H1 (cell line): ENCODE results near the gene TLK1. TPM values are rescaled to one million over a fixed set of nuclear protein-coding genes. Genes with fewer than 3 reads are reported as not detected.

Experiments
- CTCF ChIA-PET: fragments of 300-600 bp; sonication (Branson Sonifier 250); formaldehyde crosslinking; loops from one replicate; lab custom pipeline; 2021; ENCODE audit not compliant: partially characterized antibody; lab: Charles Lee
- POLR2A ChIA-PET: fragments of 300-600 bp; sonication (Branson Sonifier 250); formaldehyde crosslinking; loops from one replicate; lab custom pipeline; 2021; ENCODE audit warnings: inconsistent platforms; ENCODE audit not compliant: partially characterized antibody; lab: Charles Lee
- DNase-seq, 2 experiments: peaks; one replicate each; pipeline versions ENCODE4 v3.0.0 to v3.0.0-alpha.2; 2010 to 2022; ENCODE audit warnings: low spot score in 2 of 2, low read depth in 1 of 2, mixed read lengths in 1 of 2
- FAIRE-seq: peaks from 2 replicates; lab custom pipeline; 2011; peaks lifted over from hg19 to GRCh38; lab: Jason Lieb, UNC
- H2AFZ ChIP-seq: 2 replicates; pipeline ENCODE4 v1.8.1; 2012; ENCODE audit warnings: low read length, inconsistent platforms
- H2AK5ac ChIP-seq: 2 replicates; pipeline ENCODE4 v1.6.1; 2013; ENCODE audit warnings: low read depth, low read length
- H2BK120ac ChIP-seq: replicated peaks from 2 replicates; pipeline ENCODE3; 2013; ENCODE audit warnings: low read depth, low read length, inconsistent platforms
- H2BK12ac ChIP-seq: 2 replicates; pipeline ENCODE4 v1.6.1; 2013; ENCODE audit warnings: low read depth, low read length
- H2BK15ac ChIP-seq: 2 replicates; pipeline ENCODE4 v1.6.1; 2013; ENCODE audit warnings: low read length
- H2BK20ac ChIP-seq: 2 replicates; pipeline ENCODE4 v1.6.1; 2013; ENCODE audit warnings: low read length
- H2BK5ac ChIP-seq: 2 replicates; pipeline ENCODE4 v1.6.1; 2013; ENCODE audit warnings: low read depth, low read length
- H3K14ac ChIP-seq: 2 replicates; pipeline ENCODE4 v1.6.1; 2013; ENCODE audit warnings: inconsistent platforms; ENCODE audit not compliant: insufficient read length
- H3K18ac ChIP-seq: 2 replicates; pipeline ENCODE4 v1.6.1; 2013; ENCODE audit warnings: low read length; ENCODE audit errors: extremely low read depth
- H3K23ac ChIP-seq: 2 replicates; pipeline ENCODE4 v1.6.1; 2013; ENCODE audit warnings: inconsistent platforms; ENCODE audit not compliant: insufficient read length
- H3K23me2 ChIP-seq: 2 replicates; pipeline ENCODE4 v1.6.1; 2013; ENCODE audit warnings: low read depth, low read length
- H3K27ac ChIP-seq: 2 replicates; pipeline ENCODE4 v1.6.1; 2011; ENCODE audit warnings: low read depth, low read length, inconsistent platforms
- H3K27me3 ChIP-seq, 4 experiments: replicated peaks in 1 of 4; 1 replicate in 1 of 4; 2 replicates in 3 of 4; pipeline versions ENCODE4 v1.6.1 to v1.8.1; 2011 to 2013; ENCODE audit warnings: low read length in 3 of 4, mild to moderate bottlenecking in 3 of 4, inconsistent platforms in 2 of 4, mixed read lengths in 2 of 4, moderate library complexity in 1 of 4; ENCODE audit not compliant: control insufficient read depth in 3 of 4, insufficient read depth in 3 of 4; ENCODE audit errors: extremely low read depth in 1 of 4
- H3K36me3 ChIP-seq, 4 experiments: 2 replicates each; pipeline versions ENCODE4 v1.6.1 to v1.8.1; 2011 to 2013; ENCODE audit warnings: mild to moderate bottlenecking in 4 of 4, low read length in 3 of 4, moderate library complexity in 2 of 4, control low read depth in 1 of 4, inconsistent platforms in 1 of 4; ENCODE audit not compliant: insufficient read depth in 4 of 4, control insufficient read depth in 2 of 4
- H3K4ac ChIP-seq: replicated peaks from 2 replicates; pipeline ENCODE3; 2013; ENCODE audit warnings: low read length, low read depth, mixed read lengths, inconsistent platforms; ENCODE audit not compliant: insufficient read length
- H3K4me1 ChIP-seq, 4 experiments: replicated peaks in 1 of 4; 1 replicate in 1 of 4; 2 replicates in 3 of 4; pipeline versions ENCODE4 v1.6.1 to v1.8.1; 2011 to 2013; ENCODE audit warnings: low read length in 3 of 4, inconsistent platforms in 2 of 4, mixed read lengths in 1 of 4; ENCODE audit not compliant: insufficient read depth in 4 of 4, control insufficient read depth in 3 of 4
- H3K4me2 ChIP-seq, 2 experiments: 2 replicates each; pipeline versions ENCODE4 v1.6.1 to v1.8.1; 2011 to 2013; ENCODE audit warnings: low read depth in 2 of 2, low read length in 2 of 2, control low read depth in 1 of 2, inconsistent platforms in 1 of 2, mild to moderate bottlenecking in 1 of 2; ENCODE audit not compliant: insufficient read depth in 1 of 2
- H3K4me3 ChIP-seq, 4 experiments: fragments of 200-600, 300-600 bp in 1 of 4; sonication (generic), shearing (Covaris generic), sonication (Bioruptor Twin) in 1 of 4; 2 replicates each; pipeline versions ENCODE4 v1.5.1 to v1.8.1; 2011 to 2016; ENCODE audit warnings: low read length in 4 of 4, low read depth in 3 of 4, control low read depth in 2 of 4, inconsistent platforms in 2 of 4, mild to moderate bottlenecking in 2 of 4, mixed read lengths in 1 of 4, moderate library complexity in 1 of 4; ENCODE audit not compliant: insufficient read depth in 2 of 4; ENCODE audit errors: extremely low read depth in 1 of 4
- H3K56ac ChIP-seq: replicated peaks from 2 replicates; pipeline ENCODE3; 2013; ENCODE audit warnings: low read depth, mild to moderate bottlenecking, mixed read lengths, low read length, inconsistent platforms; ENCODE audit not compliant: insufficient read length
- H3K79me1 ChIP-seq: 2 replicates; pipeline ENCODE4 v1.6.1; 2013; ENCODE audit warnings: low read depth, low read length, control low read depth
- H3K79me2 ChIP-seq, 2 experiments: 2 replicates each; pipeline versions ENCODE4 v1.6.1 to v1.8.1; 2012 to 2013; ENCODE audit warnings: low read length in 2 of 2, mild to moderate bottlenecking in 2 of 2, inconsistent platforms in 1 of 2; ENCODE audit not compliant: insufficient read depth in 2 of 2, control insufficient read depth in 1 of 2
- H3K9ac ChIP-seq, 4 experiments: replicated peaks in 1 of 4; 1 replicate in 1 of 4; 2 replicates in 3 of 4; pipeline versions ENCODE4 v1.6.1 to v1.8.1; 2011 to 2013; ENCODE audit warnings: low read depth in 3 of 4, low read length in 3 of 4, control low read depth in 2 of 4, mild to moderate bottlenecking in 2 of 4, moderate library complexity in 2 of 4, inconsistent platforms in 1 of 4; ENCODE audit errors: extremely low read depth in 1 of 4
- H3K9me3 ChIP-seq, 2 experiments: 2 replicates each; pipeline versions ENCODE4 v1.6.1 to v1.8.1; 2012 to 2013; ENCODE audit warnings: mild to moderate bottlenecking in 2 of 2, moderate library complexity in 2 of 2, control low read depth in 1 of 2, inconsistent platforms in 1 of 2, low read depth in 1 of 2, low read length in 1 of 2, mixed read lengths in 1 of 2; ENCODE audit not compliant: insufficient read depth in 2 of 2
- H4K20me1 ChIP-seq, 2 experiments: replicated peaks in 1 of 2; 2 replicates each; pipeline versions ENCODE3 to v1.8.1; 2011 to 2013; ENCODE audit warnings: inconsistent platforms in 2 of 2, low read length in 2 of 2, mild to moderate bottlenecking in 1 of 2; ENCODE audit not compliant: insufficient read depth in 2 of 2, control insufficient read depth in 1 of 2
- H4K5ac ChIP-seq: 2 replicates; pipeline ENCODE4 v1.6.1; 2013; ENCODE audit warnings: low read length, low read depth, mixed read lengths, inconsistent platforms; ENCODE audit not compliant: insufficient read length
- H4K8ac ChIP-seq: 2 replicates; pipeline ENCODE4 v1.8.0; 2013; ENCODE audit warnings: mild to moderate bottlenecking, moderate library complexity, low read length, inconsistent platforms; ENCODE audit not compliant: insufficient read depth; ENCODE audit errors: extremely low read depth
- H4K91ac ChIP-seq: replicated peaks from 2 replicates; pipeline ENCODE3; 2013; ENCODE audit warnings: low read length, mixed read lengths, inconsistent platforms; ENCODE audit not compliant: insufficient read length
- CHD2 ChIP-seq: IDR thresholded peaks from 2 replicates; pipeline ENCODE4 v1.6.1; 2012; ENCODE audit warnings: low read length, improper control_type of control experiment
- GTF2F1 ChIP-seq: IDR thresholded peaks from 2 replicates; pipeline ENCODE4 v1.6.1; 2012; ENCODE audit warnings: low read depth, low read length, improper control_type of control experiment, borderline replicate concordance
- KDM4A ChIP-seq: IDR thresholded peaks from one replicate; pipeline ENCODE4 v1.7.1; 2012; ENCODE audit warnings: low read depth, mild to moderate bottlenecking, moderate library complexity, low read length, inconsistent platforms; ENCODE audit not compliant: severe bottlenecking
- NRF1 ChIP-seq: IDR thresholded peaks from 2 replicates; pipeline ENCODE4 v1.6.1; 2011; ENCODE audit warnings: mild to moderate bottlenecking, low read depth, low read length, improper control_type of control experiment
- POU5F1 ChIP-seq: IDR thresholded peaks from 2 replicates; pipeline ENCODE4 v1.6.1; 2011; ENCODE audit warnings: low read depth, mild to moderate bottlenecking, low read length, moderate library complexity
- RBBP5 ChIP-seq: IDR thresholded peaks from 2 replicates; pipeline ENCODE4 v1.7.1; 2012; ENCODE audit warnings: low read depth, mild to moderate bottlenecking, inconsistent platforms, low read length, moderate library complexity, borderline replicate concordance
- RXRA ChIP-seq: IDR thresholded peaks from 2 replicates; pipeline ENCODE4 v1.6.1; 2011; ENCODE audit warnings: low read depth, mild to moderate bottlenecking, low read length, moderate library complexity; ENCODE audit not compliant: insufficient read depth
- SIRT6 ChIP-seq: IDR thresholded peaks from one replicate; pipeline ENCODE4 v1.7.1; 2012; ENCODE audit warnings: low read length, inconsistent platforms
- WGBS, 2 experiments: shearing (Covaris generic) in 1 of 2; methylation state at CpG; one replicate each; pipeline versions ENCODE4 v1.1.6 to v1.1.7; 2013 to 2015; ENCODE audit warnings: low lambda C conversion rate in 2 of 2, mixed read lengths in 2 of 2, inconsistent platforms in 1 of 2, low coverage in 1 of 2, missing lambda C conversion rate in 1 of 2; ENCODE audit not compliant: insufficient replicate concordance in 2 of 2, insufficient coverage in 1 of 2, insufficient read length in 1 of 2; ENCODE audit errors: extremely low coverage in 1 of 2, missing lambda C conversion rate in 1 of 2; 5-methylcytosine and 5-hydroxymethylcytosine counted together
- polyA plus RNA-seq, 7 experiments: library from polyadenylated mRNA; depleted of rRNA in 3 of 7; stranded (reverse) in 5 of 7; unstranded in 2 of 7; fragments of >200 nt in 5 of 7; fragments of 200-250 nt in 2 of 7; gene quantifications; 1 replicate in 5 of 7; 2 replicates in 1 of 7; 4 replicates in 1 of 7; pipeline versions ENCODE4 v1.2.1 to v1.2.3, GENCODE V29; 2011 to 2013; ENCODE audit warnings: missing spikeins in 2 of 7, mixed read lengths in 2 of 7
- total RNA-seq: library from RNA; stranded (reverse); fragmentation: NEBNext Ultra II Directional; extraction: Animal tissue kit (Norgen Biotek cat#: 25700); gene quantifications from 2 replicates; pipeline ENCODE4 v1.2.1, GENCODE V29; 2021

TLK1 gene
- total and polyA plus RNA-seq, 2 of the 8 experiments (the other 6 are each of a cell fraction or from before 2014, with no cell fraction given): 11.2 to 102 TPM

DNA sequence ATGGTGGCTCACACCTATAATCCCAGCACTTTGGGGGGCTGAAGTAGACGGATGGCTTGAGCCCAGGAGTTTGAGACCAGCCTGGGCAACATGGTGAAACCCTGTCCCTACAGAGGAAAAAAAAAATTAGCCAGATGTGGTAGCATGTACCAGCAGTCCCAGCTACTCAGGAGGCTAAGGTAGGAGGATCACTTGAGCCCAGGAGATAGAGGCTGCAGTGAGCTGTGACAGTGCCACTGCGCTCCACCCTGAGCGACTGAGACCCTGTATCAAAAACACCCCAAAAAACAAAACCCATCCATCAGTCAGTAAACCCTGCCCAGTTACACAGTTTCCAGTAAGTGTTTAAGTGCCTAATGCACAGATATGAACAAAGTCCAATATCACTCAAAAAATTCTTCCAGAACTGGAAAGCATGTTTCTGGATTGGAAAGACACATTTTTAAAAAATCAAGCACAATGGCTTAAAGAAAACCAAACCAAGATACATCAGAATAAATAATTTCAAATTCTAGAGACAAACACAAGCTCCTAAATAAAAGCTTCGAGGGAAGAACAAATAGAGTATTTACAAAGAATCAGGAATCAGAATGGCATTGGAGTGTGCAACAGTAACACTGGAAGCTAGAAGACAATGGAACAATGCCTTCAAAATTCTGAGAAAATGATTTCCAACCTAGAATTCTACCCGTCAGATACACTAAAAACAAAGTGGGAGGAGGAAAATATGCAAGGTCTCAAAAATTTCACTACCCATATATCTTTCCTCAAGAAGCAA, 72.4 kb downstream of the TLK1 start:
- H4K91ac ChIP-seq: no peak overlapping the region
- H3K23ac ChIP-seq: no peak overlapping the region
- H3K27me3 ChIP-seq: no peaks in the 10 kb centered on the region
- no peak overlapping the region for H3K56ac ChIP-seq
- CTCF ChIA-PET: interaction anchor here (0.6 to 3.2 kb wide), 20 partner anchors 7 to 1383 kb away, joined by 3 to 17 read pairs (median 7); partner anchors contain the start of genes DCAF17 and METTL8
- TF ChIP-seq NRF1: no peak
- TF ChIP-seq RXRA: no peak
- TF ChIP-seq POU5F1: no peak
- no peak for TF ChIP-seq CHD2
- no peak for TF ChIP-seq RBBP5
- TF ChIP-seq GTF2F1: no peak
- no peak for TF ChIP-seq KDM4A
- TF ChIP-seq SIRT6: no peak
- TF ChIP-seq, all 59 proteins: peak for 0
- no peaks in the 10 kb centered on the region for H3K36me3 ChIP-seq
- no peak overlapping the region for H4K5ac ChIP-seq
- no peak overlapping the region for H3K14ac ChIP-seq
- DNase-seq (no peak), FAIRE-seq (no peak)
- no peaks in the 10 kb centered on the region for H3K9me3 ChIP-seq
- H2BK120ac ChIP-seq: no peak overlapping the region
- H2AFZ ChIP-seq: no peak overlapping the region
- H4K20me1 ChIP-seq: peaks cover 1 to 2% of the 10 kb centered on the region in 2 experiments
- H3K4me2 ChIP-seq: no peak overlapping the region
- H2BK5ac ChIP-seq: no peak overlapping the region
- no peak overlapping the region for H3K18ac ChIP-seq
- H3K4me1 ChIP-seq: peaks cover 0 to 5% (median 0%) of the 10 kb centered on the region in 4 experiments; a peak in 2 of 7 replicates
- POLR2A ChIA-PET: interaction anchor here (0.5 to 1.3 kb wide), 3 partner anchors 34 to 196 kb away, joined by 3 read pairs; no protein-coding TSS in a partner anchor
- H4K8ac ChIP-seq: no peak overlapping the region
- no peak overlapping the region for H2BK15ac ChIP-seq
- no peak overlapping the region for H3K27ac ChIP-seq
- H3K23me2 ChIP-seq: no peaks in the 10 kb centered on the region
- H3K79me1 ChIP-seq: no peaks in the 10 kb centered on the region; the same call in 1 of the 2 replicates
- no peak overlapping the region for H2AK5ac ChIP-seq
- H3K9ac ChIP-seq: no peak overlapping the region
- H3K4ac ChIP-seq: no peak overlapping the region
- H3K79me2 ChIP-seq: peaks cover under 1 to 95% of the 10 kb centered on the region in 2 experiments; a peak in 3 of 4 replicates
- H2BK20ac ChIP-seq: no peak overlapping the region
- 89% methylated on average over 5 of the region's 5 CpGs; no CpG with 5 or more reads in 1 of the 2 experiments for whole genome bisulfite sequencing, 2 experiments
- no peak overlapping the region for H3K4me3 ChIP-seq
- H2BK12ac ChIP-seq: no peak overlapping the region
